Psoas muscle (tissue), 8 donors: ENCODE measurements around the gene SH2D3A. TPM values are rescaled to one million over a fixed set of nuclear protein-coding genes. Genes with fewer than 3 reads are reported as not detected.

Experiments used
- ATAC-seq, 4 donors: fragments of 200-7000 bp; cut with Tn5 transposase; one replicate each; pipeline ENCODE4 v1.9.1; 2020; ENCODE audit warnings: moderate library complexity in 3 of 4, mild to moderate bottlenecking in 2 of 4
- DNase-seq, 2 donors: peaks; one replicate each; pipeline ENCODE4 v3.0.0-alpha.2; 2020
- H3K27ac ChIP-seq: fragments of 200-600 bp; one replicate; pipeline ENCODE4 v1.8.0; 2022
- H3K27me3 ChIP-seq, 3 donors: fragments of 200-600 bp in 1 of 3; one replicate each; pipeline versions ENCODE4 v1.6.1 to v1.8.0; 2013 to 2022; ENCODE audit warnings: low read length in 2 of 3, mild to moderate bottlenecking in 2 of 3, moderate library complexity in 1 of 3; ENCODE audit not compliant: insufficient read depth in 3 of 3
- H3K36me3 ChIP-seq, 2 donors: fragments of 200-600 bp in 1 of 2; one replicate each; pipeline versions ENCODE4 v1.6.1 to v1.8.0; 2013 to 2022; ENCODE audit warnings: low read depth in 1 of 2, mild to moderate bottlenecking in 1 of 2, moderate library complexity in 1 of 2; ENCODE audit not compliant: insufficient read depth in 1 of 2
- H3K4me1 ChIP-seq: fragments of 200-600 bp; one replicate; pipeline ENCODE4 v1.8.0; 2022
- H3K4me3 ChIP-seq: fragments of 200-600 bp; one replicate; pipeline ENCODE4 v1.8.0; 2022; ENCODE audit warnings: mild to moderate bottlenecking
- H3K9me3 ChIP-seq: fragments of 200-600 bp; one replicate; pipeline ENCODE4 v1.8.0; 2022
- WGBS, 3 donors: extraction: QIAGEN DNeasy Blood & Tissue Kit; methylation state at CpG; one replicate each; pipeline versions ENCODE4 v1.1.6 to v1.1.7; 2013; 5-methylcytosine and 5-hydroxymethylcytosine counted together
- intact Hi-C, 2 donors: fragments of 100-400 bp; cut with DNase I; formaldehyde crosslinking; loops; one replicate each; pipeline versions ENCODE4 v1.11.0 to v1.14.2; 2022
- polyA plus RNA-seq, 3 donors: library from polyadenylated mRNA; stranded (reverse); fragments of 200-250 nt; gene quantifications; one replicate each; pipeline ENCODE4 v1.2.3, GENCODE V29; 2013
- total RNA-seq, 4 donors: library from RNA; stranded (reverse); fragmentation: NEBNext Ultra II Directional in 2 of 4; extraction: Animal tissue kit (Norgen Biotek cat#: 25700) in 2 of 4; gene quantifications; one replicate each; pipeline versions ENCODE4 v1.2.1 to v1.2.4, GENCODE V29; 2021 to 2023
- TF ChIP-seq, protein P1 (sequence below): fragments of 200-600 bp; IDR thresholded peaks from one replicate; pipeline ENCODE4 v1.8.0; 2022; ENCODE audit warnings: antibody characterized with exemption
- donor health status: healthy with polysubstance abuse.
- donor health status: DM: no; HTN: no; CAD: no; lungs with moderate emphysema.
- donor health status: Bipolar disorder and iron deficiency.
- donor health status: healthy.
- donor health status: DM: yes; HTN: yes; CAD: no.
- donor health status: DM: no; HTN: no; CAD: no.
- donor health status: DM: no; HTN: no; CAD: no.
- donor health status: DM: yes; HTN: yes; CAD: no.

The SH2D3A gene
- total and polyA plus RNA-seq, 7 donors = 0.07 to 0.17 (median 0.12) TPM; not detected in 3

DNA sequence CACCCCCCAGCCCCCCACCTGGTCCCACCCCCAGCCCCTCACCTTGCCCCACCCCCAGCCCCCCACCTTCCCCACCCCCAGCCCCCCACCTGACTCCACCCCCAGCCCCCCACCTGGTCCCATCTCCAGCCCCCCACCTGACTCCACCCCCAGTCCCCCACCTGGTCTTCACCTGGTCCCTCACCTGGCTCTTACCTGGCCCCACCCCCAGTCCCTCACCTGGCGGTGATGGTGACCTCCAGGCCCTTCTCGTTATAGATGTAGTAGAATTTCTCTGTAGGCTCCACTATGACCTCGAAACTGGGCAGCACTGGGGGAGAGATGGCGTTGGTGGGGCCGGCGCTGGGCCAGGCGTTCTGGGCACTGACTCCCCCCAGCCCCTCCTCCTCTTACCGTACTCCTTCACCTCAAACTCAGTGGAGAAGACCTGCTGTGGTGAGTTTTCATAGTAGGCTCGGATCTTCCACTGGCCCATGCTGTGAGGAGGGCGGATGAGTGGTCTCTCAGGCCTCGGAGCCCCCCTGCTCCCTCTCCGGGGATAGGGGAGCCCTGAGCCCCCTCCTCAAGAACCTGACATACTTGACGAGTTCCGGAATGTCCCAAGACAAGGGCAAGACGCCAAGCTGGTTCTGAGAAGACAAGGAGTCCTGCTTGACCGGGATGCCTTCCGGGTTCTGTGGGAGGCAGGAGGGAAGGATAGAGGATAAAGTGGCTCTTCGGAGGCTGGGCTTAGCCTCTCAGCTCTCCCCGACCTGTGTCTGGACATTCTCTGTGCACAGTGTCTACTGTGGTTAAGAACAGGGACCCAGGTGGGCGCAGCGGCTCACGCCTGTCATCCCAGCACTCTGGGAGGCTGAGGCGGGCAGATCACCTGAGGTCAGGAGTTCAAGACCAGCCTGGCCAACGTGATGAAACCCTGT, 53.2 kb downstream of the SH2D3A start:
- DNase-seq = peak in 1 of 2 donors; percentile 30
- H3K27ac ChIP-seq = no peak overlapping the region
- peaks cover 0 to 31% (median 16%) of the 10 kb centered on the region in 3 donors for H3K27me3 ChIP-seq
- TF ChIP-seq, protein P1, sequence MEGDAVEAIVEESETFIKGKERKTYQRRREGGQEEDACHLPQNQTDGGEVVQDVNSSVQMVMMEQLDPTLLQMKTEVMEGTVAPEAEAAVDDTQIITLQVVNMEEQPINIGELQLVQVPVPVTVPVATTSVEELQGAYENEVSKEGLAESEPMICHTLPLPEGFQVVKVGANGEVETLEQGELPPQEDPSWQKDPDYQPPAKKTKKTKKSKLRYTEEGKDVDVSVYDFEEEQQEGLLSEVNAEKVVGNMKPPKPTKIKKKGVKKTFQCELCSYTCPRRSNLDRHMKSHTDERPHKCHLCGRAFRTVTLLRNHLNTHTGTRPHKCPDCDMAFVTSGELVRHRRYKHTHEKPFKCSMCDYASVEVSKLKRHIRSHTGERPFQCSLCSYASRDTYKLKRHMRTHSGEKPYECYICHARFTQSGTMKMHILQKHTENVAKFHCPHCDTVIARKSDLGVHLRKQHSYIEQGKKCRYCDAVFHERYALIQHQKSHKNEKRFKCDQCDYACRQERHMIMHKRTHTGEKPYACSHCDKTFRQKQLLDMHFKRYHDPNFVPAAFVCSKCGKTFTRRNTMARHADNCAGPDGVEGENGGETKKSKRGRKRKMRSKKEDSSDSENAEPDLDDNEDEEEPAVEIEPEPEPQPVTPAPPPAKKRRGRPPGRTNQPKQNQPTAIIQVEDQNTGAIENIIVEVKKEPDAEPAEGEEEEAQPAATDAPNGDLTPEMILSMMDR = no peak
- H3K4me3 ChIP-seq = no peak overlapping the region
- ATAC-seq = no peak
- 64 to 68% (median 65%) methylated on average over 24 of the region's 24 CpGs for WGBS, 3 donors
- H3K36me3 ChIP-seq = no peaks in the 10 kb centered on the region
- H3K4me1 ChIP-seq = no peaks in the 10 kb centered on the region
- no peaks in the 10 kb centered on the region for H3K9me3 ChIP-seq
- intact Hi-C loops = no loop called here

DNA sequence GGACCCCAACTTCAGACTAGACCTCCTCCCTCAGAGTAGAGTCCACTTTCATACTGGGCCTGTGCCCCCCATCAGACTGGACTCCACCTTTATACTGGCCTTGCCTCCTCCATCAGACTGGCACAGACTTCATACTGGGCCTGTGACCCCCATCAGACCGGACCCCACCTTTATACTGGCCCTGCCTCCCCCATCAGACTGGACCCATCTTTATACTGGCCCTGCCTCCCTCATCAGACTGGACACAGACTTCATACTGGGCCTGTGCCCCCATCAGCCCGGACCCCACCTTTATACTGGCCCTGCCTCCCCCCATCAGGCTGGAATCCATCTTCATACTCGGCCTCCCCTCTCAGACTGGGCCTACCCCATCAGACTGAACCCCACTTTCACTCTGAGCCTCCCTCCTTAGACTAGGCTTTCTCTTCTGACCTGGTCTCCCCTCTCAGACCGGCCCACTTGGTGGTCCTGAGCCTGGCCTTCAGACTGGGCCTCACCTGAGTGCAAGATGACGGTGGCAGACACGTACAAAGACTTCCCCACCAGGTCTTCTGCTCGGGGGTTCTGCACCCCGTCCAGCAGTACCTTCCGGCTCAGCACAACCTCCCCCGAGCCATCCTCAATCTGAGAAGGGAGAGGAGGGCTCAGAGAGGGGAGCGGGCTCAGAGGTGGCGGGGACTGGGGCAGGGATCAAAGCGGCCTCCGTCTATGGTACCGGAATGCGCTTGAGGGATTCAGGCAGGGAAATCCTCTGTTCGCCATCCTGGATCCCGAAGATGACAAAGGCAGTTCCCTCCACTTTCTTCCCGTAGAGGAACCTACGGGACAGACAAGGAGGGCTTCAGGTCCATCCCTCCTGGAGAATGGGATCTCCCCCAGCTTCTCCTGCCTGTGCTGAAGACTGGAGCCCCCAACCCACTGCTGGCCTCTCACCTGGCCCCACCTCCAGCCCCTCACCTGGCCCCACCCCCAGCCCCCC, 54.3 kb downstream of the SH2D3A start:
- WGBS, 3 donors = 83 to 87% (median 84%) methylated on average over 19 to 20 of the region's 20 CpGs
- ATAC-seq = no peak
- Histone ChIP-seq H3K9me3 (no peaks in the 10 kb centered on the region), H3K4me1 (no peaks in the 10 kb centered on the region), H3K36me3 (no peaks in the 10 kb centered on the region), H3K4me3 (no peak overlapping the region), H3K27ac (no peak overlapping the region), H3K27me3 (peaks cover 0 to 37% (median 16%) of the 10 kb centered on the region in 3 donors)
- peak in 1 of 2 donors; percentile 21 for DNase-seq
- TF ChIP-seq, protein P1 = no peak
- intact Hi-C loops = no loop called here

DNA sequence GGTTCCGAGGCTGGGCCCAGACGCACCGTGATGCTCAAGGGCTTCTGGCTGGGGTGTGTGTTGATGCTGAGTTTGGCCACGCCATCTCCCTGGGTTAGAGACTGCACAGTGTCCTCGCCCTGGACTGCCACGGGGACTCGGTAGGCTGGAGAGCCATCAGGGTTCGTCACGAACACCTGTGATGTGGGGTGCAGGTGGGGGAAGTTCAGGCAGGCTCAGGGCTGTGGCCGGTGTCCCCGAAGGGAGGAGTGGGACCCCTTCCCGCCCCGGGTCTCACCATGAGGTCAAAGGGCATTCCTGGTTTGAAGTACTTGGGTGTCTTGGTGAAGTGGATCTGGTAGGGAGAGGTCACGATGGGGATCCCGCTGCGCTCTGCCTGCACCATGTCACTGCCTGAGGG, 55.0 kb downstream of the SH2D3A start:
- H3K9me3 ChIP-seq = no peaks in the 10 kb centered on the region
- peak in 1 of 2 donors; percentile 23 for DNase-seq
- H3K36me3 ChIP-seq = no peaks in the 10 kb centered on the region
- TF ChIP-seq, protein P1 = no peak
- no peaks in the 10 kb centered on the region for H3K4me1 ChIP-seq
- intact Hi-C loops = no loop called here
- peaks cover 0 to 38% (median 19%) of the 10 kb centered on the region in 3 donors for H3K27me3 ChIP-seq
- H3K4me3 ChIP-seq = no peak overlapping the region
- no peak overlapping the region for H3K27ac ChIP-seq
- WGBS, 3 donors = 86 to 88% (median 87%) methylated on average over 16 of the region's 16 CpGs
- no peak for ATAC-seq

DNA sequence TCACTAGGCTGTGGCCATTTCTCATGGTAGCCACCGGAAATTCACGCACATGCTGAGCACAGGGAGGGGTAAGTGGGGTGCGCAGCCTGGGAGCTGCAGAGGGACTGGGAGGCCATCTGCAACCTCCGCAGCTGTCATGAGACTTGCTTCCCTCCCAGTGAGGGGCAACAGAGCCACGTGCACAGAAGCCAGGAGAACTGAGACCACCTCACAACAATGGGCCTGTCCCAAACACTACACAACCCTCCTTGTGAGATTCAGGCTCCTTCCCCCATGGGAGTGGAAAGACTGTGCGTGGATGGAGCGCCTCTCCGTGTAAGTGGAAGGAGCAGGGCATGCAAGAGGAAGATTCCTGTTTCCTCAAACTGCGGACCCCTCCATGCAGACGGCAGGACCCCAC, 55.6 kb downstream of the SH2D3A start:
- TF ChIP-seq, protein P1 = no peak
- Histone ChIP-seq H3K9me3 (no peaks in the 10 kb centered on the region), H3K36me3 (no peaks in the 10 kb centered on the region), H3K27me3 (peaks cover 0 to 38% (median 19%) of the 10 kb centered on the region in 3 donors), H3K4me1 (no peaks in the 10 kb centered on the region), H3K4me3 (no peak overlapping the region), H3K27ac (no peak overlapping the region)
- 54 to 58% (median 56%) methylated on average over 10 of the region's 10 CpGs for WGBS, 3 donors
- peak in 1 of 2 donors; percentile 8 for DNase-seq
- ATAC-seq = no peak
- intact Hi-C loops = no loop called here
